ENCODE data around the gene TMEM132D.

TMEM132D gene

DNA sequence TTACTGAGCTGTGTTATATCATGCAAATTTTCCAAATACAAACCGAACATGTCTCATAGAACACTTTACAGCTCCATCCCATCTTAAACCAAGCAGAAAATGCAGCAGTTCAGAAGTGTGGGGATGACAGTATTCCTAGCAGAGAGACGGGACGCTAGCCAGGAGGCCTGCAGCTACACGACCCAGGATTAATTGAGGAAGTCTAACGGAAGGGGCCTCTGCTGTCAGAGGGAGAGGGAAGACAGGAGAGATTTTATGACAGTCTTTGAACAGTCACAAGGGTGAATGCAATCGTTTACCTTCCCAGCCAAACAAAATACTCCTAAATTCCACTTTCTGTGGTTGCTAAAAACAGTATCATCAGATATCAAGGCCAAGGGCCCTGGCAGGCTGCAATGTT lies 261.9 kb downstream of the TMEM132D start:
- no peak for DNase-seq

DNA sequence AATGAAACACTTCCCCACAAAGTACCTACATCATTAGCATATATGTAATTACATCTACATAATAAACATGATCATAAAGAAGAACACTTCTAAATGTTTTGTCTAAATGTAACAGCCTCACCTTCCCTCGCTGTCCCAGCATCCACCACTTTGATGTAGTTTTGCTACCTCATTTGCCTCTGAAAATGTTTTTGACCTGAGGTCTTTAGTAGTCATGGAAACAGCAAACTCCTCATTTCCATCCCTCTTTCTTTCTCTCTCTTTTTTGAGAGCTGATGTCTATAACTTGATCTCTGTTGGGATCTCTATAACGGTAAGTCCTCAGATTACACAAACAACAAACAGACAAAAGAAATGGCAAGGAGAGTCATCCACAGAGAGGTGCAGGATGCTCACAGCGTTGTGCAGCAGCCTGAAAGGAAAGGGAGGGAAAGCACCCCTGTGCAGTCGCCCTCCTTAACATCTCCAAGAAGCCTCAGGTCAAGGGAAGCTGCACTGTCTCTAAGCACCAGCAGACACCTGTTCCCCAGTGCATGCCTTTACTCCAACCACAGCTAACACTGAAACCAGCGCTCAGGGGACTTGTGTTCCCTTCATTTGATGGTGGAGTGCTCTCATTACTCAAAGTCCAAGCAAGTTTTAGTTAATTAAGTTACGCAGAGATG lies 268.7 kb downstream of the TMEM132D start:
- DNase-seq, result no peak

DNA sequence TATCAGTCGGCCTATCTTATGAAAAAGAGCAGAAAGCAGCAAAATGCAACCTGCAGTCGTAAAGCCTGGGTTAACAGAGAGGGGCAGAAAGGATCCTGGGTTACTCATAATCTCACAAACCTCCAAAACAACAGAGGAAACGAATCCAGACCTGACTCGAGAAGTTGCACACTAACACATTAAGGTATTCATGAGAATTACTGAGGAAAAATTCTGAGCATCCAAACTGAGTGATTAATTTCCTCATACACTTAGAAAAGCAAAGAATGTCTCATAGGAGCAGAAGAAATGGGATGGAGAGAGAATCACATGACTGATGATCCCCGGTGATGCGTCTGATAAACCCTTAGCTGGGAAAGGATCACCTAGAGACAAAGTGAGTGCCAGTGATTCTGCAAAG lies 272.5 kb downstream of the TMEM132D start:
- no peak for DNase-seq

DNA sequence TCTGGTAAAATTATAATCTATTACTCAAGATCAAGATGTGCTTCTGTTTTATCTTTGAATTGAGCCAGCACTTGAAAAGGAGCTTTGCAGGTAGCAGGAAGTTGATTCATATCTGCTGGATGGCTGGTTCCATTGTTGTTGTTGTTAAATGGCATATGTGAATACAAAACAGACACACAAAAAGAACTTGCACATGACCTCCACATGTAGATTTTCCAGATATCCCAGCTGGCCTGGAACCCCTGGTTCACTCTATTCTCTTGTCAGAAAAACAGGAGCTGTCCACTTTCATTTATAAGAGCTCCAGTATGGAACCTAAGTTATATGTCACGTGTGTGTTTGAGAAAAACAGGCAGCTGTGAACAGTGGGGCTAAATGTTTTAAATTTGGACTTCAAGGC lies 273.9 kb downstream of the TMEM132D start:
- DNase-seq, result no peak

DNA sequence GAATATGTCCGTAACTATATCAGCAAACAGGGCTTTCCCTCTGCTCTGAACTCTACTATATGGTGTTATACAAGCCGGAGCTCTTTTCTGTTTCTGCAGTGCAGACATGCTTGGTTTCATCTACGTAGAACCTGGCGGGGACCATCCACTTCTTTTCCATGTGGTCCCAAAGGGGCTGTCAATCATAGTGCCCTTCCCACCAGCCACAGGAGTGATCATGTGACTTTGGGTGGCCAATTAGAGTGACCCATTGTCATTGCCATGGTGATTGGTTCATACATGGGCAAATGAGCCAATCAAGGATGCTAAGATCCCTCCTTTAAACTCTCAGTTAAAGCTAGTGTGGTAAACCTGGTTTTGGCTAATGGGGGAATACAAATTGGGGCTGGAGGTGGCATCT lies 281.3 kb downstream of the TMEM132D start:
- no peak for DNase-seq

DNA sequence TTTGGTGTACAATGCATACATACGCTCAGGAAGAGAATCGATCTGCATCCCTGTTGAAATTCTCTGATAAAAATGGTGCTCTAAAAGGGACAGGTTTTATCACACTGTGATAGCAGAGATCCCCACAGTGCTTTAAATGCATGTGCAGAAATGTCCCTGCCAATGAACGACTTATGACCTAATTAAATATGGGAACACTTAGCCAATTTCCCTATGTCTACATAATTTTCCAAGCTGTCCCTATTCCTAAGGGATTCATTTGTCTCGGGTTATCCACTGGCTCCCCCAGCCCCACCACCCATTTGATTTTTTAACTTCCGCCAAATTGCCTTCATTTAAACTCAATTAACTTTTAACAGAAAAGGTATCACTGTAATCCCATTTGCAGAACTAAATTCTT lies 284.6 kb downstream of the TMEM132D start:
- no peak for DNase-seq

DNA sequence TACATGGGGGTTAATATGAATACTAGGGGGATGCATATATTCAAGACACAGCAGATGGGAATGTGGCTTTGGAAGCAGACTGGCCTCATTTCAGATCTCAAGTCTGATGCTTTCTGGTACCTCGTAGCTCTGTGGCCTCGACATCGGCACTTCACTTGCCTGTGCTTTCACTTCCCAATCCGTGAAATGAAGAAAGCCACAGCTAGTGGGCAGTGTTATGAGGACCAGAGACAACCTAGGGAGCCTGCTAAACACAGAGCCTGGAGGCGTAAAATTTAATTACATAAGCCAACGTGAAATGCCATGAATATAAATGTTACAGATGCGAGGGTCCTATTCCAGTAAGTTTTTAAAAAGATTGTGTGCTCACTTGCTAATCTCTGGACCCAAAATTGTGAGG lies 286.0 kb downstream of the TMEM132D start:
- no peak for DNase-seq

DNA sequence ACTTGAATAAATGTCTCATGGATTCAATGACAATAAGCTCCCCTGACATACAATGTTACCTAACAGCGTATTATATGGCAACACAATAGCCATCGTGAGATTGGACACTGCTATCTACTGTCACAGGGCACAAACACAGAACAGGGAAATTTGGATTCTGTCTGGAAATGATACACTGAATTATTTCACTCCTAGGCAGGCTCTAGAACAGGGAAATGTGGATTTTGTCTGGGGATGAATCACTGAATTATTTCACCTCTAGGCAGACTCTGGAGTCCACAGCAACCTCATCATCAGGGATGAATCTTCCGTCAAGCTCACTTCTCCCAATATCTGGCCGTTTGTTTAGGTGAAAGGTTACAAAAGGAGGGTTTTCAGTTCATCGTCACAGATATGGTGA lies 288.8 kb downstream of the TMEM132D start:
- DNase-seq, result no peak

DNA sequence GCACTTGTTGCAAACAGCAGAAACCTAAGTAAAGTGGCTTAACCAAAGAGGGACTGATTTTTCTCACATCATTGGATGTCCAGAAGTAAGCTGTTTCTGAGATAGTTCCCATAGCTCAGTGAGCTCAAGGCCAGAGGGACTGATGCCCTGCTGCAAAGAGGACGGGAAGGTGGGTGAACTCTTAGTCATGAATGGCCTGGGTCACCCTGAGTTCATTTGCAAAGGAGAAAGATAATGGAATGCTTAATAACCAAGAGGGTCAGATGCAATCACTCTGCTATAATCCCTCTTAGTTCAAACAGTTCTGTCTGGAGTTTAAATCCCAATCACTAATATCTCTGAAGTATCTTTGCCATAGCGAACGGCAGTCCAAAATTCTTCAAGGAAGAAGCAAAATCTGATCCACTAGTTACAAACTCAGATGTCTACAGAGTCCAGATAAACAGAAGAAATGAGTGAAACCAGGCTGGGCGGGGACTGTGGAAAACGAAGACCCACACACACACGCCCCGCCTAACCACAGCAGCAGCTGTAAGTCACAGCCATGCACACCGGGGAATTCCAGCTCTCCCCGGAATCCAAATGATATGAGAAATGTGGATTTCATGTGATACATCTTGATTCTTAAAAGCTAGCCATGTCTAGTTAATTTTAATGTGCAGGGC lies 289.5 kb downstream of the TMEM132D start:
- no peak for DNase-seq

DNA sequence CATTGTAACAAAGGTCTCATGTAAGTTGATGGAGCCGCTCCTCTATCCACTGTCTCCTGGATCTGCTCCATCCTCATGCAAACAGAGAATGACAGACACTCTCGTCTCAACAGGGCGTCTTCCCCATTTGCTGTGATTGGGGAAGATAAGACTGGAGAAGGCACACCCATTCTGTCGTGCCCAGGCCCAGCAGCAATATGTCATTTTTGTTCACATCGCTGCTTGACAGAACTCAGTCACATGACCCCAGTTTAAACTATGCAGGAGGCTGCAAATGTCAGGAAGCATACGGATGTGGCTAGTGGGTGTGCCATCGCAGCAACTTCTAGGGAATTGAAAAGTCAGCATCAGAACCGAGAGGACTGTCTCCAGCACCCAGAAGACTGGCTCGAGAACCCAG lies 290.5 kb downstream of the TMEM132D start:
- no peak for DNase-seq

DNA sequence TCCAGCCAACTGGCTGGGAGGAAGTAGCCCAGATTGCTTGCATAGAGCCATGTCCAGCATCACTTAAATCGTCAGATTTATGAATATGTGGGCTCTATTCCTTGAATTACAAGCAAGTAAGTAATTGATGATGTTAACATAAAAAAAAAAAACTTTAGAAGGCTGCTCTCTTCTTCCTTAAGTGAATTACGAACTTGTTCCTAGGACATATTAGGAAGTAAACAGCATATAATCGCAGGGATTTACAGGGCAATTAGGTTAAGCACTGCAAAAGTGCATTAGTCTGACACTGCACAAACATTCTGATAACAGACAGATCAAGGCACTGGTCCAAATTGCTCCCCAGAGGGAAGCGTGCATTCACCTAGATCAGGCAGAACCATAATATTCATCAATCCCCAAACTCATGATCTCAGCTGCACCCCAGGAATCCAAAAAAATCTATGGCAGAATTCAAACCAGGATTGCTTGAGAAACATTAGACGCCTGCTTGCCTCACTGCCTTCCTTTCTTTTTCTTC lies 293.2 kb downstream of the TMEM132D start:
- DNase-seq, result no peak

DNA sequence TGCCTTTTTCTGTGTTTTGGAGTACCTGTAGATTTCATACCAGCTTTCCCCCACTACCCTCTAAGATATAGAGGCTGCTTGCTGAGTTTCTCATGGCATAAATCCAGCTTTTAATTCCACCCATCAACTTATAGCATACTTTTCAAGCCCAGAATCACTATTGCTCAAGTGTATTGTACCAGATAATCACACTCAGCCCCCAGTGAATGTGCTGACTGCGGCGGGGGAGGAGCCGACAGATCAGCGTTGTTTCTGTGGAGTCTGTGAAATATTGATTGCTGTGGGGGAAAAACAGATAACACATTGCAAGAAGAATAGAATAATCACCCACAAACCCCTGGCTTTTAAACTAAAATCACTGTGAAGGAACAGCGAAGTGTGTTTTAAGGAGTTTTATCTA lies 296.1 kb downstream of the TMEM132D start:
- no peak for DNase-seq

DNA sequence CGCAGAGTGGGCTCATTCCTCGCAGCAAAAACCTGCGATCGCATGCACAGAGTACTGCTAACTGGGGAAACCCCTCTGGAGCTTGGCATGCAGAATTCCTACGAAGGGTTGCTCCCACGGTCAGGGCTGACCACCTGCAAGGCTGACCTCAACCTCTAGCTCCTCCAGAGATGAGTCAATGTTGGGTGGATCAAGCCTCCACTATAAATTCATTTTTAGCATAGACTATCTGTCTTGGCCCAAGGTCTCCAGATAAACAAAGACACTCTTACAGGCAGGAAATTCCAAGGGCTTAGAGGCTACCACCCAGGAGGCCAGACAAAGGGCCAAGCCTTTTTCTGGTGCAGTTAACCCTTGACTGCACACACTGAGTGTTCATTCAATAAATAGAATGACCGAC lies 296.5 kb downstream of the TMEM132D start:
- no peak for DNase-seq

DNA sequence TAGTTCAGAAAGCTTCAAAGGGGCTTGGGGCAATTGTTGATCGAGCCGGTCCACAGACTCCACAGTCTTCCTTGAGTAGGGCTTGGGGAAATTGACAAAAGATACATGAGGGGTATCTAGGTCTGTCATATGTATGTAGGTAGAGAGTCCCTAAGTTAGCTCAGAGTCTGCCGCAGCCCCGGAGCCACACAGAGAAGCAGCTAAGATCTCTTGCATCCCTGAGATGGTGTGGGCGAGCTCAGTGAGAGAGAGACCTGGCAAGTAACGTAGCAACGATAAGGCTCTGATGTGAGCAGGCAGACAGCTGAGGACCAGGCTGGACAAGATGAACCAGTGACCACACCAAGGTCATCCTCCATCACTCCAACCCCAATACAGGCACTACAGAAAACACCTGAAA lies 297.6 kb downstream of the TMEM132D start:
- DNase-seq, result no peak

DNA sequence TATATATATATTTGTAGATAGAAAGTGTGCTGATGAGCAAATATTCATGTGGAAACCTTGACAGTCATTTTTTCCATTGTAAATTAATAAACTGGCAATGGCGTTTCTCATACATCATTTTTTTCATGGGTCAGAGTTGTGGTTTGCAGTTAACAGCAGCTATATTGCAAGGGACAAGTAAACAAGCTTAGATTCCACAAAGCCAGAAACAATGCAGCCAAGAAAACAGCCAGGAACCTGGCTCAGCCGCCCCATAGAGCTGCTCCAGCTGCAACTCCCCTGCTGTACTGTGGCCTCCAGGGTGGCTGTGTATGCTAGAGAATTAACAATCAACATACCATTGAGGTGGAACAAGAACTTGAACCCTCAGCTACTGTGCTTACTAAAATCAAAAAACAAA lies 298.2 kb downstream of the TMEM132D start:
- DNase-seq, result no peak

DNA sequence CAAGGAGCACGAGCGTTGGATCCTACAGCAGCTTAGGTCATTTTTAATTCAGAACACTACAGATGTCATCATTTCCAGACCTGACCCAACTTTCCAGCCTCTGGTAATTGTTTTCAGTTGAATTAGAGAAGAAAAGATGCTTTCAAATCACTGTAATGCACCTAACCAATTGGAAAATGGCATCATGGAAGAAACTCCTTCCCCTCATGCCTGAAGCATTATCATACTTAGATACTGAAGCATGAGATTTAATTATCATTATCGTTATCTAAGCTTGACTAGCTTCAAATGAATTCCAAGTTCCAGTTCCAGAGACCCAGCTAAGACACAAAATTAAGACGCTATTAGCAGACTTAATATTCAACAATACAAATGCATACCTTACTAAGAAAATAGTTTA lies 299.3 kb downstream of the TMEM132D start:
- no peak for DNase-seq

DNA sequence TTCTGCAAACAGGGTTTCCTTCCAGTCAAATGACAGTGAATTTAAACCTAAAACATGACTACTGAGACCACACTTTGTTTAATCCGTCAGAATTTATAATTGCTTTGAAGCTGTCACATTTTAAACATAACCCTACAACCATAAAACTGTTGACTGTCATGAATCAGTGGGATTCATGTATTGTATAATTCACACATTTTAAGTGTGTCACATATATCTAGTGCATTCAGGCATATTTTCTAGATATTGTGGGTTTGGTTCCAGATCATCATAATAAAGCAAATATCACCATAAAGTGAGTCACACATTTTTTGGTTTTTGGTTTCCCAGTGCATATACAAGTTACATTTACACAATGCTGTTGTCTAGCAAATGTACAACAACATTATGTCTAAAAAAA lies 304.4 kb downstream of the TMEM132D start:
- DNase-seq, result no peak

DNA sequence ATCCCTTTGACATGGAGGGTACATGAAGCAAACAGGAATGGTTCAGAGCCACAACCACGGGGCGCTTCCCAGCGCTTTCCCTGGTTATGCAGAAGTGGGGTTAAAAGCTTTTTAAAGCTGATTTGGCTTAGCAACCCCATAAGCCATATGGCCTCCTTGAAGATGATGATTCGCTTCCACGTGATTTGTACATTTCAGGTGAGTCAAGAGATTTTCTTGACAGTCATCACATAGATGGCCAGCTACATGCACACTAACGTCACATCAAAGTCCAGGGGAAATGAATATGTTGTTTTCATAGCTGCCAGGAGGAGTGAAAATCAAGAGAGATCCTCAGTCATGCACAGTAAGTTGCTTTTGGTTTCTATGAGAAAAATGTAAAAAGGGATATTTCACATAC lies 309.7 kb downstream of the TMEM132D start:
- no peak for DNase-seq

DNA sequence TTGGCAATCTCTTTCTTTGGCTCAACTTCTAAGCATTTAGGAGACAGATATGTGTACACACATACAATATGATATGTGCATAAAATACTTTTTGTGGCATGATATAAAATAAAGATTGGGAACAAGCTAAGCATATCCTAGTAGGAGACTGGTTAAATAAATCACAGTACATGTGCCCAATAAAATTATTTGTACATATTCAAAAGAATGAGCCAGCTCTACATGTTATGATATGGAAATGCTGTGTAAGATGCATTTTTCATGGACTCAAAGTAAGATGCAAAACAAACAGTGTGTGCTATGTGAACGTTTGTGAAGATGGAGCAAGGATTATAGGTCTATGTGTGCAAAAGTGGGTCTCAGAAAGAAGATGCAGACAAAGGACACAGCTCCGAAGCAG lies 311.4 kb downstream of the TMEM132D start:
- DNase-seq, result no peak

DNA sequence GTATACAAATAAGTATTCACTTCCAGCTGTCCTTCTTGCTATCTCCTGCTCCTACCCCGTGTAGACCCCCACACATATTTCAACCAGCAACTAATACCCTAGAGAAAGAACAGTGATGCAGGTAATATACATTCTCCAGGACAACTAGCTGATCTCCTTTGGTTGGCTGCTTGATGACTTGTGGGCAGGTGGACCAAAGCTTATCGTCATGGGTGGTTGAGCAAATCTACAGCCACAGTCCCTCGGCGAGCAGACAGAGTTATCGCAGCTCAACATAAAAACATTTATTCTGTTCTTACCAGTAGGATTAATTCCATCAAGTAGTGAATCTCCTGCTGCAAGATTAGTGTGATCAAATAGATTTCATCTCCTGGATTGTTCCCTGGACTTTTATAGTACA lies 314.3 kb downstream of the TMEM132D start:
- DNase-seq, result no peak

DNA sequence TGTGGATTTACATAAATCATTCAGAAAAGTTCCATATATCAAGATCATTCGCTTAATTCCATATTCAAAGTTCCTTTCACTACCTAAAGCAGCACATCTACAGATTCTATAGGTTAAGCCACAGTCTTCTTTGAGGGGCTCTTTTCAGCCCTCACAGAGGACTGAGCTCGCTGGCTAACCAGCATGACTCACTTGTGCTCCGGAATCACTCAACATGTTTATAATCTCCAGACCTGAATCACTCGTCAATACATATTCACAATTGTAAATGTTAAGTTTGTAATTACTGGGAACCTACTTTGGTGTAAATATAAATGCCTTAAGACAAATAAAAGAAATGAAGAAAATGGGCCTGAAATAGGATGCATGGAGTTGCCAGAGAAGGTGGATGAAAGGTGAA lies 315.7 kb downstream of the TMEM132D start:
- no peak for DNase-seq

DNA sequence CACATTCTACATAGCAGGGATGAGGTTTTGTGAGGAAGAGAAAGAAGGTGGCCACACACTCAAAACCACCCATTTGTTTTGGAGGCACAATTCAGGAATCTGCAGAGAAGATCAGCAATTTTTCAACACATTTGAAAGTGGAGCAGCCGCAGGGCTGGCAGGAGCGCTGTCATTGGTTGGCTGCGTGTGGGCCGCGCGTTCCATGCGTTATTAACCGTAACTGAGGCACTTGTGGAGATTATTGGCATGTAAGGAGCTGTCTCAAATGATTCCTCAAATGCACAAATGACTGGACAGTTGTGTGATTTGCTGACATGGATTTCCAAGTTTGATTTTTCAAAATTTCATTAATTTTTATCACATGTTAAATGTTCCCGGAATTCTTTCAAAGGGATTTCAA lies 318.5 kb downstream of the TMEM132D start:
- no peak for DNase-seq

DNA sequence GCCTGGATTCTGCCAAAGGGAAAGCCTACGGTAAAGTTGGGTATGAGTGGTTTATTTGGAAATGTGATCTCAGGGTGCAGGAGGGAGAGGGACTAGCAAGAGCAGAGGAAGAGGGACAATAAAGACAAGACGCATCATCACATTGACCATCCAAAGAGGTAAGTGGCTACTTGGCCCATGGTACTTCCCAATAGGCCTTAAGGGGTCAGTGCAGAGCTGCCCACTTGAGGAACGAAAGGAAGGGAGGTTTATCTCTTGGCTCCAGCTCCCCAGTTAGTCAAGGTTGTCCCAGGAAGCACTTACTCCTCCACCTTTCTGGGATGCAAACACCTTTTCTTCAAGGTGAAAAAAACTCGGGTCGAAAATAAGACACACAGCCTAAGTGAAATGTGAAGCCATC lies 323.9 kb downstream of the TMEM132D start:
- no peak for DNase-seq

DNA sequence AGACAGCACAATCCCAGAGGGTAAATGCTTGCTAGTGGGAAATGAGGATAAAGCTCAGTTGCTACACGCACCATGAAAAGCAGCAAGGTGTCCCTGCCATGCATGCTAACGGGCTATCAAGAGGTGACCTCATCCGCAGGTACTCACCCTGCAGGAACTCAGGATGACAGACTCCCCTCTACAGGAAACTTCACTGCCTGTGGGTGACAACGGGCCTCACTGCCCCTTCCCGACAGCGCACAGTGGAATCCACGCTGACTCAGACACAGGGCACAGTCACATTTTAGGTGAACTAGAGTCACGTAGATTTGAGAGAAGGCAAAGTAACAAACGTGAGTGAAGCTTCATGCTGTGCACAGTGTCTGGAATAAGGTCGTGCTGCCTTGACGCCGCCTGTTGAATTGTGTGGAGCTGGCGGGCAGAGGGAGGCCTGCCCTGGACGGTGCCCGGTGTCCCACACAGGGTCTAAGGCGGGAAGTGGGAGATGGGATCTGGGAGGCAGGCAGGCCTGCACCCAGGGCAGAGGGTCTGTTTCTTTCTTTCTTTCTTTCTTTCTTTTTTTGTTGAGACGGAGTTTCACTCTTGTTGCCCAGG lies 331.8 kb downstream of the TMEM132D start:
- no peak for DNase-seq
